CD4-positive, CD25-positive, alpha-beta regulatory T cell (primary cell): Measurements from ENCODE around the gene PYGM. TPM values are rescaled to one million over a fixed set of nuclear protein-coding genes. Genes with fewer than 3 reads are reported as not detected.

Experiments
- ATAC-seq, 2 donors: fragments of 150-1000 bp; cut with Tn5 transposase; one replicate each; pipeline ENCODE4 v1.10.0; 2021; ENCODE audit warnings: low read depth in 2 of 2, moderate number of reproducible peaks in 2 of 2, moderate library complexity in 1 of 2
- DNase-seq, 3 donors: peaks; one replicate each; pipeline versions ENCODE4 v3.0.0 to v3.0.0-alpha.2; 2012 to 2022; ENCODE audit warnings: mixed read lengths in 1 of 3
- H3K27ac ChIP-seq: one replicate; pipeline ENCODE4 v1.7.0; 2013; ENCODE audit warnings: mild to moderate bottlenecking, low read length; ENCODE audit not compliant: insufficient read depth, poor library complexity, severe bottlenecking
- H3K27me3 ChIP-seq: one replicate; pipeline ENCODE4 v1.7.0; 2013; ENCODE audit warnings: low read length; ENCODE audit not compliant: control insufficient read depth, insufficient read depth
- H3K36me3 ChIP-seq: one replicate; pipeline ENCODE4 v1.7.0; 2013; ENCODE audit warnings: mild to moderate bottlenecking, low read length, moderate library complexity; ENCODE audit not compliant: control insufficient read depth, insufficient read depth
- H3K4me1 ChIP-seq: 2 replicates; pipeline ENCODE4 v1.7.0; 2013; ENCODE audit warnings: mild to moderate bottlenecking, low read length; ENCODE audit not compliant: insufficient read depth, control insufficient read depth, poor library complexity, severe bottlenecking
- H3K4me3 ChIP-seq: one replicate; pipeline ENCODE4 v1.7.0; 2013; ENCODE audit warnings: low read depth, mild to moderate bottlenecking, low read length, moderate library complexity
- H3K9me3 ChIP-seq, 2 experiments: 1 replicate in 1 of 2; 2 replicates in 1 of 2; pipeline ENCODE4 v1.7.0; 2013; ENCODE audit warnings: low read length in 2 of 2, mild to moderate bottlenecking in 1 of 2, moderate library complexity in 1 of 2; ENCODE audit not compliant: control insufficient read depth in 2 of 2
- H3K27ac Mint-ChIP-seq, 3 donors: one replicate each; pipeline ENCODE4 v1.8.0; 2020 to 2022; ENCODE audit warnings: mild to moderate bottlenecking in 3 of 3, mixed read lengths in 3 of 3, moderate library complexity in 2 of 3
- H3K27me3 Mint-ChIP-seq: one replicate; pipeline ENCODE4 v1.8.0; 2022; ENCODE audit warnings: mild to moderate bottlenecking, mixed read lengths
- H3K36me3 Mint-ChIP-seq: one replicate; pipeline ENCODE4 v1.8.0; 2020; ENCODE audit warnings: mixed read lengths
- H3K4me1 Mint-ChIP-seq, 4 donors: one replicate each; pipeline ENCODE4 v1.8.0; 2020 to 2022; ENCODE audit warnings: mixed read lengths in 4 of 4, mild to moderate bottlenecking in 1 of 4
- H3K4me3 Mint-ChIP-seq, 4 donors: one replicate each; pipeline ENCODE4 v1.8.0; 2020 to 2022; ENCODE audit warnings: mild to moderate bottlenecking in 4 of 4, mixed read lengths in 4 of 4, moderate library complexity in 3 of 4
- H3K9me3 Mint-ChIP-seq, 7 donors: one replicate each; pipeline ENCODE4 v1.8.0; 2020 to 2022; ENCODE audit warnings: mixed read lengths in 7 of 7, mild to moderate bottlenecking in 3 of 7, moderate library complexity in 2 of 7
- polyA plus RNA-seq, 4 donors: library from polyadenylated mRNA; unstranded; fragments of 300-500 nt; fragmentation: Illumina TruSeq; gene quantifications; one replicate each; pipeline ENCODE4 v1.2.3, GENCODE V29; 2021
- total RNA-seq: library from RNA; stranded (reverse); gene quantifications from one replicate; pipeline ENCODE4 v1.2.3, GENCODE V29; 2022

Gene PYGM
- total and polyA plus RNA-seq, 5 donors from 2014 or later = 0.17 to 10.9 (median 0.43) TPM; not detected in 2

DNA sequence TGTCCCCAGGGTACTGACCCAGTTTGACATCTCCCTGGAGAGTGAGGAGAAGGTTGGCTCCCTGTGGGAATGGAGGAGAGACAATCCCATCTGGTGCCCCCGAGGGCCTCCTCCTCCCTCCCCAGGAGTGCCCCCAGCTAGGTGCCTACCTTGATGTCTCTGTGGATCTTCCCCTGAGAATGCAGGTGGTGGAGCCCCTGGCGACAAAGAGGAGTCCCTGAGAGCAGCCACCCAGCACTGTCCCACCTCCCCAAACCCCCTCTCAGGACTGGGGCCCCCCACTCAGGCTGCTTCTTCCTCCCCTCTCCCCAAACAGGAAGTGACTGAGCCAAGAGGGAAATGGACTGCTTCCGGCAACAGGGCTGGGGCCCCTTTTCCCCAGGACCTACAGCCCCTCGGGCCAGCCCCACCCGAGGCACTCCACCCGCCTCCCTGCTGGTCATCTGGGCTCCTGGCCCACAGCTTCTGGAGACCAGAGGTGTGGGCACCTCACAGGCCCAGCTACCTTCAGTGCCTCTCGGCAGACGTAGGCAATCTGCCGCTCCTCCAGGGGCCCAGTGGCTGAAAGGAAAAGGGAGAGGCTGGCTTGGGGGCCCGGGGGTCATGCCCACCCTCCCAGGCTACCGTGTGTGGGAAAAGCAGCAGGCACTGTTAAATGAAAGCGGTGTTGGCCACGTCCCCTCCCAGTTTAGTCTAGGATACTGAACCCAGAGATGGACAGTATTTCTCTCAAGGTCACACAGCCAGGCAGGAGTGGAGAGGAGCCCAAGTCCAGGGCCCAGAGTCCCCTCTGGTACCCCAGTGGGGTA lies 42.0 kb upstream of the PYGM start:
- Mint-ChIP-seq H3K4me3 (peak overlapping the region; percentile 84 to 92 (median 88)), H3K27me3 (no peaks in the 10 kb centered on the region), H3K4me1 (peaks cover 0 to 47% (median 14%) of the 10 kb centered on the region in 4 donors), H3K36me3 (peaks cover 14% of the 10 kb centered on the region), H3K27ac (peak overlapping the region in 2 of 3 donors; percentile 67 to 88), H3K9me3 (no peaks in the 10 kb centered on the region)
- DNase-seq (peak in 1 of 3 donors; percentile 34), ATAC-seq (no peak)
- H3K36me3 ChIP-seq = peaks cover 40% of the 10 kb centered on the region
- H3K9me3 ChIP-seq = no peaks in the 10 kb centered on the region
- peak overlapping the region; percentile 53 for H3K4me3 ChIP-seq
- peaks cover 33% of the 10 kb centered on the region for H3K4me1 ChIP-seq
- no peaks in the 10 kb centered on the region for H3K27me3 ChIP-seq
- H3K27ac ChIP-seq = peak overlapping the region; percentile 82

DNA sequence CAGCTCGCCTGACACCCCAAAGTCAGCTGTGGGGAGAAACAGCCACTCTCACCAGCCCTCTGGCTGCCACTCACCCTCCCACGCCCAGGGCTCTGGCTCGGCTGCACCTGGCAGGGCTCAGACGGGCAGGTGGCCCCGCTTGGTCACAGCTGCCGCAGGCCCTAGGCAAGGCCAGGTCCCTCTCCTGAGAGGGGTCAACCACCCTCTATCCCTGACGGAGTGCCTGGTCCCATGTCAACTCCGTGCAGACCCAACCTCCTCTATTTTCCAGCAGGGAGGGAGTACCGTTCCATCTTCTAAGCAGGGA lies 41.3 kb upstream of the PYGM start:
- no peak for ATAC-seq
- no peaks in the 10 kb centered on the region for H3K27me3 Mint-ChIP-seq
- peaks cover 13% of the 10 kb centered on the region for H3K36me3 Mint-ChIP-seq
- Histone ChIP-seq H3K9me3 (no peaks in the 10 kb centered on the region), H3K36me3 (peaks cover 47% of the 10 kb centered on the region), H3K27me3 (no peaks in the 10 kb centered on the region), H3K4me3 (no peak overlapping the region), H3K4me1 (peaks cover 33% of the 10 kb centered on the region), H3K27ac (peak overlapping the region; percentile 82)
- H3K9me3 Mint-ChIP-seq = no peaks in the 10 kb centered on the region
- no peak for DNase-seq
- peak overlapping the region; percentile 75 to 88 (median 86) for H3K4me3 Mint-ChIP-seq
- H3K27ac Mint-ChIP-seq = peak overlapping the region in 2 of 3 donors; percentile 67 to 88
- peaks cover 0 to 47% (median 14%) of the 10 kb centered on the region in 4 donors for H3K4me1 Mint-ChIP-seq

DNA sequence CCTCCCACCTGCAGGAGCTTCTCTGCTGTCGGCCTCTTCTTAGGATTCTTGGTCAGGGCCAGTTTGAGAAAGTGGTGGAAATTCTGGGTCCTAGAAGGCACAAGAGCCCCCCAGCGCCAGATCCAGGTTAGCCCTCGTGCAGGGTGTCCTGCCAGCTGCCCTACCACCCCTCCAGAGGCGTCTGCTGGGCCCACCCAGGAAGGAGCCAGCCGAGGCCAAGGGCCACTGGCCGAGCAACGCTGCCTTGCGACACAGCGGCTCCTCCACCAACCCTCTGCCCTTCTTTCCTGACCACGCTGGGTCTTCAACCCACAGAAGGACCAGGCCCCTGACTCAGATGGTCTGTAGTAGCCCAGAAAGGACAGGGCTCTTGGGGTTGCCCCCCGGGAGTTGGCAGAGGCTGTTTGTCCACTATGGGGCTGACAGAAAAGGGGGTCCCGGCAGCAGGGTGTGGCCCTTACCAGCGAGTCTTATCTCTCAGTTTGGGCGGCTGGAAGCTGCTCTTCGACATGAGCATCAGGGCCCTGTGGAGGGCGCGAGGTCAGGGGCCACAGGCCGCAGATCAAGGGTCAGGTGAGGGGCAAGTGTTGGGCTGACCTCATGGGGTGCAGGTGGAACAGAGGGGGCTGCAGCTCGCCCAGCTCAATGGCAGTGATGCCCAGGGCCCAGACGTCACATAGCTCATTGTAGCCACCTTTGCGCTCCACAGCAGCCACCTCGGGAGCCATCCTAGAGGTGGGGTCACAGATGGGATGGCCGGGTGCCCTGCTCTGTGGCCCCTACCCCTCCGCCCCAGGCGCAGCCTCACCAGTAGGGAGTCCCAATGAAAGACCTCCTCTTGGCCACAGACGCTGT lies 40.8 kb upstream of the PYGM start:
- Mint-ChIP-seq H3K9me3 (no peaks in the 10 kb centered on the region), H3K4me1 (peaks cover 0 to 53% (median 16%) of the 10 kb centered on the region in 4 donors), H3K27me3 (no peaks in the 10 kb centered on the region), H3K36me3 (peaks cover 9% of the 10 kb centered on the region), H3K27ac (peak overlapping the region in 2 of 3 donors; percentile 67 to 88), H3K4me3 (peak overlapping the region; percentile 75 to 88 (median 86))
- Histone ChIP-seq H3K4me1 (peaks cover 33% of the 10 kb centered on the region), H3K4me3 (no peak overlapping the region), H3K27me3 (no peaks in the 10 kb centered on the region), H3K27ac (peak overlapping the region; percentile 82), H3K36me3 (peaks cover 44% of the 10 kb centered on the region), H3K9me3 (no peaks in the 10 kb centered on the region)
- DNase-seq (no peak), ATAC-seq (no peak)

DNA sequence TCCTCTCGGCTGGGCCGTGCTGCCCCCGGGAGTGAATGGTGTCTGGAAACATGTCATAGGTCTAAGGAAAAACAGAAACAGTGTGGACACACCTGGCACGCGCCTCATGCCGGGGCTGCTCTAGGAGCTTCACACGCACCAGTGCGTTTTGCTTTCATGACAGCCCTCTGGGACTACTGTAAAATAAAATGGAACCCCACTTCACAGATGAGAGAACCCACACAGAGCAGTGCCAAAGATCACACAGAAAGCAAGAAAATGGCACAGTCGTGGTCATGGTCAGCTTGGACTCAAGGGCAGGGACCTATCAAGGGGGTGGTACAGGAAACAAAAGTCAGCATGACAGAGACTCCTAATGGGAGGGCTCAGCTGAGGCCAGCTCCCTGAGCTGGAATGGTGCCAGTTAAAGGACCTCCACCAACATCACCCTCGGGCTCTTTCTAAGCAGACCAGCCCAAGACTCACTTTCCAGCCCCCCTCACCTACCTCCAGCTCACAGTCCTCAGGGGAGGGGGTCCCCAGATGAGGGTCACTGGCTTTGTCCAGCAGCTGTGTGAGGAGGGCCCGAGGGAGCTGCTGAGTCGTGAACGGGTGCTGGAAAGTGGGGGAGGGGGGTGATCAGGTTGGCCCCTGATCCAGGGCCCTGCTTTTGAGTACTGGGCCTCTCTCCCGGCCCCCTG lies 40.0 kb upstream of the PYGM start:
- Histone ChIP-seq H3K36me3 (peaks cover 38% of the 10 kb centered on the region), H3K4me1 (peaks cover 33% of the 10 kb centered on the region), H3K4me3 (no peak overlapping the region), H3K9me3 (no peaks in the 10 kb centered on the region), H3K27me3 (no peaks in the 10 kb centered on the region), H3K27ac (no peak overlapping the region)
- Mint-ChIP-seq H3K4me1 (peaks cover 0 to 57% (median 20%) of the 10 kb centered on the region in 4 donors), H3K27me3 (no peaks in the 10 kb centered on the region), H3K9me3 (no peaks in the 10 kb centered on the region), H3K36me3 (peaks cover 9% of the 10 kb centered on the region), H3K4me3 (peak overlapping the region in 2 of 4 donors; percentile 47 to 51), H3K27ac (no peak overlapping the region)
- DNase-seq (no peak), ATAC-seq (no peak)

DNA sequence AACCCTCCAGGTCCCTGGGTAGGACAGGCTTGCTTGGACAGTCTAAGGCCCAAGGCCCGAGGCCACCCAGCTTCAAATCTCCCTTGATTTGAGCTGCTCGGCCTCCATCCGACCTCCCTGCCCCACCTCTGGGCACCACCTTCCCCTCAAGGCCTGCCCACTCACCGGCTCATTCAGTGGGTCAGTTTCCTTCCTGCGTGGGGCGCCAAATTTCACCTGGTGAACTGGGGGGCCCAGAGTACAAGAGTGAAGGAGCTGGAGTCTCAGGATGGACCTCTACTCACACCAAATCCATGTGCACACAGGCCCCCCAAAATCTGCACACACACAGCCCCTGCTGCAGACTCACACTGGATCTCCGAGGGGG lies 39.5 kb upstream of the PYGM start:
- DNase-seq = no peak
- Histone ChIP-seq H3K36me3 (peaks cover 37% of the 10 kb centered on the region), H3K27ac (no peak overlapping the region), H3K4me1 (peaks cover 33% of the 10 kb centered on the region), H3K9me3 (no peaks in the 10 kb centered on the region), H3K27me3 (no peaks in the 10 kb centered on the region), H3K4me3 (no peak overlapping the region)
- no peaks in the 10 kb centered on the region for H3K9me3 Mint-ChIP-seq
- peak overlapping the region in 1 of 4 donors; percentile 51 for H3K4me3 Mint-ChIP-seq
- H3K27ac Mint-ChIP-seq = no peak overlapping the region
- H3K4me1 Mint-ChIP-seq = peaks cover 0 to 61% (median 24%) of the 10 kb centered on the region in 4 donors
- no peak for ATAC-seq
- H3K27me3 Mint-ChIP-seq = no peaks in the 10 kb centered on the region
- H3K36me3 Mint-ChIP-seq = peaks cover 9% of the 10 kb centered on the region

DNA sequence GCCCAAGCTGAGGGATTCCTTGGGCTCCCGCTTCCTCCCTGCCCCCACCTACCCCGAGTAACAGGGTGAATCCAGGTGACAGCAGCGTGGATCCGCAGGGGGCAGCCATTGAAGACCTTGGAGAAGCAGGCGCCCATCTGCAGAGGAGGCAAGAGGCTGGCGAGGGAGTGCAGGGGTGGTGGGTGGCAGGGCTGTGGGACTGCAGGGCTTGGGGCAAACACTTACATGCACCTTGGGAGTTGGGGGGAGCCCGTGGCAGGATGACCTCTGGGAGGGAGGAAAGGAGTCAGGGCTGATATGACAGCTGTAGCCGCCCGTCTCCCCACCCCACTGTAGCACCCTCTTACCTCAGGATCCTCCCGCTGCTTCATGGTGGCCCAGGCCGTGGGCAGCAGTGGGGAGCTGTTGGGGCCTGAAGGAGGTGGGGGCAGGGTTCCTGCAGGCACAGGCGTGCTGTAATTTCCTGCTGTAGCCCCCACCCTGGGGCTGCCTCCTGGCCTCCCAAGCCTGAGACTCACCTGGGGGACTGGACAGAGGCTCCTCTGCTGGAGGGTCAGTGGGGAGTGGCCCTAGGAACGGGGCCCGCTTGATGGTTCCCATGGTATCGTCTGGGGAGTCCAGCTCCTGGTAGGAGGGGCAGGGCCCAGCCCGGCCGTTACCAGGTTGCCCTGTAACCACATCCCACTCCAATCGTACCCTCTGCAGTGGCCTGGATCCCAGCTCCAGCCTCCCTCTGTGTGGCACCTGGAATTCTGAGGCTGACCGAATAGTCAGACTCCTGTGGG lies 37.2 kb upstream of the PYGM start:
- Histone ChIP-seq H3K4me3 (no peak overlapping the region), H3K27ac (no peak overlapping the region), H3K9me3 (no peaks in the 10 kb centered on the region), H3K36me3 (peaks cover 45% of the 10 kb centered on the region), H3K4me1 (peaks cover 15% of the 10 kb centered on the region), H3K27me3 (no peaks in the 10 kb centered on the region)
- Mint-ChIP-seq H3K27ac (no peak overlapping the region), H3K4me1 (peaks cover 0 to 57% (median 29%) of the 10 kb centered on the region in 4 donors), H3K27me3 (no peaks in the 10 kb centered on the region), H3K9me3 (no peaks in the 10 kb centered on the region), H3K4me3 (no peak overlapping the region), H3K36me3 (peaks cover 9% of the 10 kb centered on the region)
- DNase-seq = no peak
- no peak for ATAC-seq
